HUES48 (cell line): Measurements from ENCODE around the gene RNPS1.

ENCODE experiments used
- H3K27ac ChIP-seq: one replicate; pipeline ENCODE4 v1.7.0; 2013; ENCODE audit warnings: low read depth, low read length, inconsistent platforms
- H3K27me3 ChIP-seq: 2 replicates; pipeline ENCODE4 v1.6.1; 2013; ENCODE audit warnings: mild to moderate bottlenecking, low read length; ENCODE audit not compliant: control insufficient read depth, insufficient read depth
- H3K36me3 ChIP-seq: 2 replicates; pipeline ENCODE4 v1.6.1; 2013; ENCODE audit warnings: low read length; ENCODE audit not compliant: control insufficient read depth, insufficient read depth
- H3K4me1 ChIP-seq: 2 replicates; pipeline ENCODE4 v1.6.1; 2013; ENCODE audit warnings: mild to moderate bottlenecking, low read length; ENCODE audit not compliant: control insufficient read depth, insufficient read depth
- H3K4me3 ChIP-seq: 2 replicates; pipeline ENCODE4 v1.5.1; 2013; ENCODE audit warnings: mild to moderate bottlenecking, low read depth, low read length
- H3K9ac ChIP-seq: 2 replicates; pipeline ENCODE4 v1.6.1; 2013; ENCODE audit warnings: mild to moderate bottlenecking, low read depth, low read length, moderate library complexity
- H3K9me3 ChIP-seq: 2 replicates; pipeline ENCODE4 v1.6.1; 2013; ENCODE audit warnings: low read length; ENCODE audit not compliant: control insufficient read depth, insufficient read depth

Gene RNPS1

DNA sequence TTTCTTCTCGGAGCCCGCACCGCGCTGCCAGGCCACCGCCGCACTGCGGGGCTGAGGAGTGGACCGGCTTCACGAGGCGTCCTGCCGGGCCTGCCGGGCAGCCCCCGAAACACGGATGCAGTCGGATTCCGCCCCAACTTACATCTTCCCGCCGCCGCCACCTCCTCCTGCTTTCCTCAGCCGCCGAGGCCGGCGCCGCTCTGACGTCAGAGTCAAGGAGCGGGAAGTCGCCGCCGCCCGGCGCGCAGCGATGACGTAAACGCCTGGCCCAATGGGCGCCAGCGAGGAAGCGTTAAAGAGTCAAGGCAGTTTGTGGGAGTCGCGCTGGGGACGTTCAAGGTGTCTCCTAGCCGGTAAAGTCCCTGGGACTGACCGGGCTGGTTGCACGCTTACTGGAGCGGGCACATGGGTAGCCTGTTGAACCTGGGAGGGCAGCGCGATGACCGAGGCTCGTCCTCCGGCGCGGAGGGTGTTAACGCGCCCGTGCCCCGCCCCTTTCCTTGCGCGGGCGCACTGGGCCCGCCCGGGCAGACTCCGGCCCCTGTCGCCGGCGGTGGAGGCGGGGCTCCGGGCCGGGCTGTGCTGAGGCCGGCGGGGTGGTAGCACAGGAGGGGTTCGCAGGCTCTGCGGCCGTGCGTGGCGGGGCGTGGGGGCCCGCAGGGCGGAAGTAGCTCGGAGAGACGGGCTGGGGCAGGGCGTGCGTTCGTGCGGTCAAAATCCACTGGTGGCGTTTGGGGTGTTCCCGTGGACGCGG is at the start of gene RNPS1:
RNPS1 (minus strand) TSS at position 214 of the 754 bp plus-strand sequence. CDS start 3,483 bp downstream, outside the sequence.
- H3K4me3 ChIP-seq: peak within 1 kb of the TSS; percentile 99
- no peaks in the 10 kb centered on the region for H3K4me1 ChIP-seq
- H3K9ac ChIP-seq: peak within 1 kb of the TSS; percentile 99
- H3K36me3 ChIP-seq: peaks cover 26% of the 10 kb centered on the region
- H3K9me3 ChIP-seq: no peaks in the 10 kb centered on the region
- H3K27me3 ChIP-seq: no peaks in the 10 kb centered on the region
- peak within 1 kb of the TSS; percentile 99 for H3K27ac ChIP-seq

DNA sequence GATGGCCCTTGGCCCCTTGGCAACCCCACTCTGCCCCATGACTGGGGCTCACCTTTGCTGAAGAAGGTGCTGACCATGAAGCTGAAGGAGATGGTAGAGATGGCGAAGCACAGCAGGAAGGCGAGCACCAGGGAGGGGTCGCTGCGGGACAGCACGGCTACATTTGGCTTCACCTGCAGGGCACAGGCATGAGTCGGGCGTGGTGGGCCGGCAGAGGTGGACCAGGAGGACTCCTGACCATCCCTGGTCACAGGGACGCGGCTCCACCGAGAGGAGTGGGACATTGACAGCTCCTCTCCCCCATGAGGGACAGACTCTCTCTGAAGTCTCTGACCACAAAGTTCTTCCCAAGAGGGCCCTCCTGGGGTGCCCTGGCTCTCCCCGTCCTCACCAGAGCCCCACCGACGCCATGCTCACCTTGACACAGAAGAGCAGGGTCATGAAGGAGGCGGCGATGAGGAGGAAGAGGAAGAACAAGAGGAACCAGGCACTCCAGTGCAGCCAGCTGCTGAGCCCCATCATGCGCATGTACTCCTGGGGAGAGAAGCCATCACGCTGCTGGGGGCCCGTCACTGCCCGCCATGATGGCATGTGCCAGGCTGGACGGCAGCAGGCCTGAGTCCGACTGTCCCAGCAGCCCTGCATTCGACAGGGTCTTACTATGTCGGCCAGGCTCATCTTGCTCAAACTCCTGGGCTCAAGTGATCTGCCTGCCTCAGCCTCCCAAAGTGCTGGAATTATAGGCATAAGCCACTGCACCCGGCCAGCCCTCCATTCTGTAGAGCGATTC is 49.5 kb upstream of the RNPS1 start:
- Histone ChIP-seq H3K4me3 (no peak overlapping the region), H3K27me3 (no peaks in the 10 kb centered on the region)

GRCh38 chr16:2308089-2308962 is 40.4 kb upstream of the RNPS1 start:
- Histone ChIP-seq H3K27ac (no peak overlapping the region), H3K9ac (no peak overlapping the region), H3K9me3 (no peaks in the 10 kb centered on the region), H3K27me3 (no peaks in the 10 kb centered on the region), H3K36me3 (no peaks in the 10 kb centered on the region), H3K4me1 (no peaks in the 10 kb centered on the region), H3K4me3 (no peak overlapping the region)

More for the DNA sequence above, 49.5 kb upstream of the RNPS1 start:
- Histone ChIP-seq H3K36me3 (no peaks in the 10 kb centered on the region), H3K9me3 (no peaks in the 10 kb centered on the region), H3K4me1 (no peaks in the 10 kb centered on the region), H3K27ac (no peak overlapping the region), H3K9ac (no peak overlapping the region)

- Histone ChIP-seq H3K9ac (no peak overlapping the region), H3K4me3 (no peak overlapping the region), H3K27ac (no peak overlapping the region), H3K27me3 (no peaks in the 10 kb centered on the region), H3K36me3 (no peaks in the 10 kb centered on the region), H3K4me1 (no peaks in the 10 kb centered on the region; the same call in 1 of the 2 replicates), H3K9me3 (no peaks in the 10 kb centered on the region)
Measured at GRCh38 chr16:2299915-2300192, 31.9 kb upstream of the RNPS1 start.

GRCh38 chr16:2299121-2299914 is 31.4 kb upstream of the RNPS1 start:
- H3K9ac ChIP-seq: no peak overlapping the region
- no peak overlapping the region for H3K27ac ChIP-seq
- no peak overlapping the region for H3K4me3 ChIP-seq
- no peaks in the 10 kb centered on the region for H3K27me3 ChIP-seq
- H3K9me3 ChIP-seq: no peaks in the 10 kb centered on the region
- no peaks in the 10 kb centered on the region for H3K36me3 ChIP-seq
- H3K4me1 ChIP-seq: no peaks in the 10 kb centered on the region; the same call in 1 of the 2 replicates

GRCh38 chr16:2298621-2299020 is 30.7 kb upstream of the RNPS1 start:
- H3K4me1 ChIP-seq: no peaks in the 10 kb centered on the region; the same call in 1 of the 2 replicates
- H3K36me3 ChIP-seq: no peaks in the 10 kb centered on the region
- no peaks in the 10 kb centered on the region for H3K27me3 ChIP-seq
- H3K9ac ChIP-seq: no peak overlapping the region
- no peaks in the 10 kb centered on the region for H3K9me3 ChIP-seq
- H3K4me3 ChIP-seq: no peak overlapping the region
- no peak overlapping the region for H3K27ac ChIP-seq

DNA sequence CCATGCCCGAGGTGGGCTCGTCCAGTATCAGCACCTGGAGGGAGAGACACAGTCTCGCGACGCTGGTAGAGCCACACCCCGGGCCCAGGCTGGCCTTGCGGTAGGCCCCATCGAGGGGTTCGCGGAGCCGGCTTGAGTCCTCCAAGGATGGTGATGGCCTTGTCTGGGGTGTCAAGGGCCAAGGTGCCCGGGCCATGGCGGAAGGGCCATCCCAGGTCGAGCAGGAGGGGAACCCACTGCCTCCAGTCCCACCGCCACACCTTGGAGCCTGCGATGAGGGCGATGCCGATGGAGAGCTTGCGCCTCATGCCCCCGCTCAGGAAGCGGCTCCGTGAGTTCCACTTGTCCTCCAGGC is 29.6 kb upstream of the RNPS1 start:
- Histone ChIP-seq H3K36me3 (no peaks in the 10 kb centered on the region), H3K27ac (no peak overlapping the region), H3K4me3 (no peak overlapping the region), H3K4me1 (no peaks in the 10 kb centered on the region; the same call in 1 of the 2 replicates), H3K9me3 (no peaks in the 10 kb centered on the region), H3K27me3 (no peaks in the 10 kb centered on the region), H3K9ac (no peak overlapping the region)

DNA sequence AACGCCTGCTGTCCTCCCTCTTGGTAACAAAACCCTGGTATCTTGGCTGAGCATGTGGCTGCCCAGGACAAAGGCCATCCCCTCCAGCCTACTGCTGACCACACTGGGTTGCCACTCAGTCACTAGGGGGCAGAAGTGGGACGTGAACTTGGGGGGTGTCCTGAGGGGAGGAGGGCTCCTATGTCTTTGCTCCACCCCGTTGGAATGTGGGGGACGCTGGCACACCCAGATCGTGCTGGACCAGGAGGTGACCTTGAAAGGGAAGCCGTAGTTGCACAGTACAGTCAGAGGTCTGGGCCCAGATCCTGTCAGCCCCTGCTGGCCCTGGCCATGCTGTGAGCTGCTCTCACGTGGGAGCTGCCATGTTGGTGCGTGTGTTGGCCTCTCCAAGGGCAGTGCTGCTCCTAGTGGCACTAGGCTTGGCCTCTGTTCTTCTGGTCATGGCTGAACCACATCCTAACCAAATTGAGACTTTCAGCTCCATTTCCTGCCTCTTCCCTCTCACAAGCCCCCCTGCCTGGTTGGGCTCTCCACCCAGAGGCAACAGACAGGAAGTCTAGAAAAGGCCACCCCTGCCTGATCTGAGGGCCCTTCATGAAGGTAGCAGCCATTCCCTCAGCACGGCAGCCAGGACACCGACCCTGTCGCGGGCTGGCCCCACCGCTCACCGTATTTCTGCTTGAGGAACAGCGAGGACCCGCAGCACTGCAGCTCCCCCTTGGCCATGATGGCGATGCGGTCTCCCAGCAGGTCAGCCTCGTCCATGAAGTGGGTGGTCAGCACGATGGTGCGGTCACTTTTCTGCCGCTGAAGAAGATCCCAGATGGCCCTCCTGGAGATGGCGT is 29.0 kb upstream of the RNPS1 start:
- Histone ChIP-seq H3K36me3 (no peaks in the 10 kb centered on the region), H3K27ac (no peak overlapping the region), H3K9me3 (no peaks in the 10 kb centered on the region)

DNA sequence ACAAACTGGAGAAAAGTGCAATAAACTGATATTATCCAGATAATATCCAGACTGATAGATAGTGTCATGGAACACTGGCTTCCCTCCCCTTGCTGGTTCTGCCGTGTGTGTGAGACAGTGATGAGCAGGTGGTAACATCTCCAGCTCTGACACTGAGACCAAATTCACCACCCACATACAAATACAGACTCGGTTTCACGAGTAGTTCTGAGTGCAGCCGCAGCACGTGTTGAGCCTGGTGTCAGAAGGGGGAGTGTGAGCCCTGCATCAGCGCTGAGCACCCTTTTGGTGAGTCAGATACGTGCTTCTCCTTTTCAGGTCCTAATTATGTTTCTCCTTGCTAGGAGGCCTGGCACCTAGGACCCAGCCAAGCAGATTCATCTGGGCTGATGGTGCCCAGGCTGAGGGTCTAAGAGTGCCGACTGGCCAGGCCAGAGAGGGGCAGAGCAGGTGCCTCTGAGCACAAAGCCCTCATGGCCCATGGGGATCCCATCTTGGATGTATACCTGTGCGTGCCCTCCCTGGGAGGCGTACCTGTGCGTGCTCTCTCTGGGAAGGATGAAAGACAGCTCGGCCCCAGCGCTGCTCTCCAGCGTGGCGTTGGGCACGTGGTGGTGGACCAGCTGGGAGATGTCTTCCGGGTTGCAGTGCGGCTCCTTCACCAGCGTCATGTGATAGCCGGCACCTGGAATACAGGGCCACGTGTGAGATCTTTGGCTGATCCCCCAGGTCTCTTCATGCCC is 27.3 kb upstream of the RNPS1 start:
- H3K9me3 ChIP-seq: no peaks in the 10 kb centered on the region
- H3K36me3 ChIP-seq: no peaks in the 10 kb centered on the region
- H3K27ac ChIP-seq: no peak overlapping the region
- no peaks in the 10 kb centered on the region for H3K27me3 ChIP-seq
- no peaks in the 10 kb centered on the region; the same call in 1 of the 2 replicates for H3K4me1 ChIP-seq
- H3K4me3 ChIP-seq: no peak overlapping the region
- no peak overlapping the region for H3K9ac ChIP-seq

More for the DNA sequence above, 29.0 kb upstream of the RNPS1 start:
- H3K4me3 ChIP-seq: no peak overlapping the region
- H3K9ac ChIP-seq: no peak overlapping the region
- no peaks in the 10 kb centered on the region for H3K27me3 ChIP-seq
- H3K4me1 ChIP-seq: no peaks in the 10 kb centered on the region; the same call in 1 of the 2 replicates
